ENCODE results near the gene ISG15. TPM values are rescaled to one million over a fixed set of nuclear protein-coding genes. Genes with fewer than 3 reads are reported as not detected.
"Not testable (repeated sequence)": the region's sequence is repeated elsewhere in the genome, so short reads cannot be mapped to it uniquely, and the experiment has no call there.

The ISG15 gene
- total RNA-seq, 2 donors from 2014 or later, result 81.0 to 197 TPM

- no peak overlapping the region for H3K27ac Mint-ChIP-seq
- H3K27me3 Mint-ChIP-seq (ENCODE audit: low read depth), result peaks cover 44% of the 10 kb centered on the region
- ATAC-seq (replicated peaks in 1 of 2) (no peak), DNase-seq (no peak)
- no peak overlapping the region for H3K4me3 Mint-ChIP-seq
- H3K36me3 Mint-ChIP-seq (ENCODE audit: insufficient read depth in 2 of 2), result peaks cover 3 to 11% of the 10 kb centered on the region in 2 donors
- H3K4me1 Mint-ChIP-seq (ENCODE audit: low read depth), result peaks cover 39% of the 10 kb centered on the region
- peaks cover 0 to 2% of the 10 kb centered on the region in 2 donors for H3K9me3 Mint-ChIP-seq
Measured at GRCh38 chr1:993379-993995, 19.8 kb upstream of the ISG15 start.

GRCh38 chr1:994546-994945, 18.8 kb upstream of the ISG15 start:
- Mint-ChIP-seq H3K27me3 (ENCODE audit: low read depth) (peaks cover 33% of the 10 kb centered on the region), H3K4me1 (ENCODE audit: low read depth) (peaks cover 34% of the 10 kb centered on the region)
- not testable (repeated sequence) for H3K9me3 Mint-ChIP-seq; DNase-seq; ATAC-seq (replicated peaks in 1 of 2); H3K27ac Mint-ChIP-seq; H3K36me3 Mint-ChIP-seq (ENCODE audit: insufficient read depth in 2 of 2); H3K4me3 Mint-ChIP-seq

- Mint-ChIP-seq H3K4me1 (ENCODE audit: low read depth) (peaks cover 34% of the 10 kb centered on the region), H3K27ac (no peak overlapping the region), H3K4me3 (peak overlapping the region in 1 of 2 donors; percentile 61), H3K27me3 (ENCODE audit: low read depth) (peaks cover 32% of the 10 kb centered on the region), H3K9me3 (peaks cover 0 to 2% of the 10 kb centered on the region in 2 donors), H3K36me3 (ENCODE audit: insufficient read depth in 2 of 2) (peaks cover 5 to 10% of the 10 kb centered on the region in 2 donors)
- no peak for DNase-seq
- no peak for ATAC-seq (replicated peaks in 1 of 2)
Measured at GRCh38 chr1:995665-996633, 17.3 kb upstream of the ISG15 start.

- Mint-ChIP-seq H3K4me1 (ENCODE audit: low read depth) (peaks cover 23% of the 10 kb centered on the region), H3K27ac (no peak overlapping the region), H3K9me3 (no peaks in the 10 kb centered on the region), H3K27me3 (ENCODE audit: low read depth) (peaks cover 33% of the 10 kb centered on the region), H3K36me3 (ENCODE audit: insufficient read depth in 2 of 2) (peaks cover 5 to 7% of the 10 kb centered on the region in 2 donors), H3K4me3 (peak overlapping the region in 1 of 2 donors; percentile 40)
- no peak for ATAC-seq (replicated peaks in 1 of 2)
- DNase-seq, result no peak
Measured at GRCh38 chr1:996851-997712, 16.2 kb upstream of the ISG15 start.

- DNase-seq (no peak), ATAC-seq (replicated peaks in 1 of 2) (no peak)
- H3K27ac Mint-ChIP-seq, result no peak overlapping the region
- peaks cover 2% of the 10 kb centered on the region in 2 donors for H3K36me3 Mint-ChIP-seq (ENCODE audit: insufficient read depth in 2 of 2)
- H3K4me1 Mint-ChIP-seq (ENCODE audit: low read depth), result peaks cover 17% of the 10 kb centered on the region
- peaks cover 33% of the 10 kb centered on the region for H3K27me3 Mint-ChIP-seq (ENCODE audit: low read depth)
- H3K9me3 Mint-ChIP-seq, result no peaks in the 10 kb centered on the region
- peak overlapping the region in 1 of 2 donors; percentile 40 for H3K4me3 Mint-ChIP-seq
Measured at GRCh38 chr1:997713-997992, 15.6 kb upstream of the ISG15 start.

- no peak for ATAC-seq (replicated peaks in 1 of 2)
- peaks cover 12% of the 10 kb centered on the region for H3K4me1 Mint-ChIP-seq (ENCODE audit: low read depth)
- no peak for DNase-seq
- H3K9me3 Mint-ChIP-seq, result no peaks in the 10 kb centered on the region
- H3K27me3 Mint-ChIP-seq (ENCODE audit: low read depth), result peaks cover 37% of the 10 kb centered on the region
- H3K4me3 Mint-ChIP-seq, result peak overlapping the region in 1 of 2 donors; percentile 55
- peaks cover 0 to 2% of the 10 kb centered on the region in 2 donors for H3K36me3 Mint-ChIP-seq (ENCODE audit: insufficient read depth in 2 of 2)
- no peak overlapping the region for H3K27ac Mint-ChIP-seq
Measured at GRCh38 chr1:997993-998744, 15.1 kb upstream of the ISG15 start.

- peaks cover 40% of the 10 kb centered on the region for H3K27me3 Mint-ChIP-seq (ENCODE audit: low read depth)
- no peak for ATAC-seq (replicated peaks in 1 of 2)
- H3K36me3 Mint-ChIP-seq (ENCODE audit: insufficient read depth in 2 of 2), result peaks cover 0 to 2% of the 10 kb centered on the region in 2 donors
- no peak overlapping the region for H3K27ac Mint-ChIP-seq
- H3K4me3 Mint-ChIP-seq, result peak overlapping the region; percentile 32 to 55
- DNase-seq, result no peak
- H3K9me3 Mint-ChIP-seq, result no peaks in the 10 kb centered on the region
- H3K4me1 Mint-ChIP-seq (ENCODE audit: low read depth), result peaks cover 11% of the 10 kb centered on the region
Measured at GRCh38 chr1:998745-998994, 14.6 kb upstream of the ISG15 start.

- peak overlapping the region; percentile 45 to 65 for H3K4me3 Mint-ChIP-seq
Measured at GRCh38 chr1:998995-999724, 14.1 kb upstream of the ISG15 start.

GRCh38 chr1:999725-1000356, 13.5 kb upstream of the ISG15 start, which contains the start of gene HES4:
TSS of gene HES4 (minus strand) at chr1:1000097. CDS start at chr1:999973, 124 bp downstream.
- Mint-ChIP-seq H3K36me3 (ENCODE audit: insufficient read depth in 2 of 2) (peaks cover 0 to 2% of the 10 kb centered on the region in 2 donors), H3K27ac (peak within 1 kb of the TSS; percentile 89)
- peak; percentile 70 to 79 for DNase-seq

More at GRCh38 chr1:998995-999724, 14.1 kb upstream of the ISG15 start:
- DNase-seq (peak in 1 of 2 donors; percentile 32), ATAC-seq (replicated peaks in 1 of 2) (peak; percentile 11 to 12)
- H3K4me1 Mint-ChIP-seq (ENCODE audit: low read depth), result peaks cover 11% of the 10 kb centered on the region
- peaks cover 0 to 2% of the 10 kb centered on the region in 2 donors for H3K36me3 Mint-ChIP-seq (ENCODE audit: insufficient read depth in 2 of 2)
- peaks cover 40% of the 10 kb centered on the region for H3K27me3 Mint-ChIP-seq (ENCODE audit: low read depth)
- H3K9me3 Mint-ChIP-seq, result no peaks in the 10 kb centered on the region
- H3K27ac Mint-ChIP-seq, result no peak overlapping the region

GRCh38 chr1:1000357-1001056, 12.8 kb upstream of the ISG15 start:
- Mint-ChIP-seq H3K4me3 (peak overlapping the region; percentile 80 to 81), H3K27ac (peak overlapping the region; percentile 89), H3K36me3 (ENCODE audit: insufficient read depth in 2 of 2) (peaks cover 0 to 2% of the 10 kb centered on the region in 2 donors), H3K4me1 (ENCODE audit: low read depth) (peaks cover 16% of the 10 kb centered on the region), H3K27me3 (ENCODE audit: low read depth) (peaks cover 41% of the 10 kb centered on the region), H3K9me3 (no peaks in the 10 kb centered on the region)
- ATAC-seq (replicated peaks in 1 of 2), result peak; percentile 25 to 37
- peak; percentile 71 to 79 for DNase-seq

More at GRCh38 chr1:999725-1000356, 13.5 kb upstream of the ISG15 start, which contains the start of gene HES4:
- Mint-ChIP-seq H3K4me1 (ENCODE audit: low read depth) (peaks cover 16% of the 10 kb centered on the region), H3K4me3 (peak within 1 kb of the TSS; percentile 80 to 81), H3K27me3 (ENCODE audit: low read depth) (peaks cover 41% of the 10 kb centered on the region), H3K9me3 (no peaks in the 10 kb centered on the region)
- ATAC-seq (replicated peaks in 1 of 2), result peak; percentile 64 to 69
